ENCODE results near the gene ALDH5A1.

The ALDH5A1 gene

DNA sequence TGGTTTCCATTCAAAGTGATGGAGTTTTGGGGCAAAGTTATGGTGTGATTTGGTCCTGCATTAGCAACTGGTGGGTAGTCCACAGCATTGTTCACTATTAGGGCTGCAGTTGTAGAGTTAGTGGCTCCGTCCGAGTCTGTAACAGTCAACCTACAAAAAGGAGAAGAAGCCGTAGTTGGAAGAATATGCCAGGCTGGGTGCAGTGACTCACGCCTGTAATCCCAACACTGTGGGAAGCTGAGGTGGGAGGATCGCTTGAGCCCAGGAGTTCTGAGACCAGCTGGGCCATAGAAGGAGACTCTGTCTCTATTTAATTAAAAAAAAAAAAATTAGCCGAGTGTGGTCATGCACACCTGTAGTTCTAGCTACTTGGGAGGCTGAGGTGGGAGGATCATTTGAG lies 81.7 kb downstream of the ALDH5A1 start:
- no peak for DNase-seq

DNA sequence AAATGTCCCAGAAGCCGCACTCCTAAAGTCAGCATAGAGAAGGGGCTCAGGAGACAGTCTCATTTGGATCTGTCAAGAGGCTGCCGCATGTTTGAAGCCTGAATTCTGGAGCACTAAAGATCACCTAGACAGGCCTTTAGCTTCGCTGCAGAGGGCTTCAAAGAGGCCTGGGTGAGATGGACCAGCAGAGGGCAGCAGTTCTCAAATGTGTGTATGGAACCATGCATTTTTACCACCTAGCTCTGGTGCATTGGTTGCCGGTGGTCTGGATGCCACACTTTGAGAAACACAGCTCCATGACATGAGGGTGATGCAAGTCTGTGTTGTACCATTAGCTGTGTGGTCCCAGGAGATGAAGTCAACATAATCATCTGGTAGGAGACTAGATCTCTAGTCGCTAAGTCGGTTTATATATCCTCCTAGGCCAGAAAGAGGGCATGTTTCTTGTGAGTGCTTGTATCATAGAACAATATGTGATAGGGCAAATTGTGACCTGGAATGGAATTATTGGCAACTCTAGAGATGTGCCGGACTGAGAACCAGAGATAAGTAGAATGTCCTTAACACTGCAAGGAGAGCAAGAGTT lies 86.4 kb downstream of the ALDH5A1 start:
- peak; percentile 77 for DNase-seq

DNA sequence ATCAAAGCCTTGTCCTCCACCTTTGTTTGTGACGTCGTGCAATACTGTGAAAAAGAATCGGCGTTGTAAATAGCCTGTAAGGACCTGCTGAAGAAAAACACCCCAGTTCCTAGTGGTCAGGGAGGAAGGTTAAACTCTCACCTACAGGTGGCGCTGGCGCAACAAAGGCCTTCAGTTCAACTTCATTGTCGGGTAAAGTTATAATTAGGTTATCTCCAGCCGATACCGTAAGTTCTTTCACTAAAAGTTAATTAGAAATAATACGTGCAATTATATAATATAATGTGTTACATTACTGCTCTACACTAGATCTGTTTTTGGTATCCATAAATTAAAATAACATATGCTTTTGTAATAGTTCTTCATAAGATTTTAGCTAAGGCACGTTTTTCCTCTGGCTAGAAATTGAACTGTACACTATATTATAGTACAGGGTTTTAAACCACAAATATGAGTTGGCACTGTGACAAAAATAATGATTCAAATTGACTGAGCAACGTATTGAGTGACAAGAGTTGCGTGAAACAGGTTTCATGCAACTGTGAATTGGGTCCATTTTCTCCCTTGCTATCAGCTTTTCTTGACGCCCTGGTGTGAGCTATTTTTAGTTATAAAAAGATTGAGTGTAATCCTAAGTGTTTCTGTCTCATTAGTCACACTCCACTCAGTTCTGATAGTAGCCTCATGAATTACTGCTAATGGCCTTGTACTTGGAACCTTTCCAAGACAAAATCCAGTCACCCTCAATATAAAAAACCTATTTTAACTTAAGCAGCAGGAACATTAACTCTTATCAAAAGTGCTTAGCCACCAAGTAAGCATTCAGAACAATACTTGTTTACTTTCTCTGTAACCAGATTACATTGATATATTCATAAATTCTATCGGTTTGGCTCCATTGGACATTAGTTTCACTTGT lies 89.0 kb downstream of the ALDH5A1 start:
- peak; percentile 88 for DNase-seq

DNA sequence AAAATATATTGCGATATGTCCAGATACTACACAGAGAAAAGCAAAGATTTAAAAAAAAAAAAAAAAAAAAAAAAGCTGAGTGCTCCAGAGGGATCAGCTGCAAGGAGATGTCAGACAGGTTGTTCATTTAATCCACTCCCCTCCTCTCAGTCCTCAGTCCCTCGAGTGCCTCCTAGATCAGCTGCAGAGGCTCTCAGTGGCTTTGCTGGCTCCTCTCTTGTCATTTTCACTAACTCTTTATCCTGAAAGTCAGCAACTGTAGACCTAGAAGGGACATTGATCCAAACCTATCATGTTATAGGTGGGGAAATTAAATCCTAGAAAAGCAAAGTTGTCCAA lies 89.6 kb downstream of the ALDH5A1 start:
- peak; percentile 63 for DNase-seq
